ENCODE data around the gene NTPCR.

NTPCR gene

DNA sequence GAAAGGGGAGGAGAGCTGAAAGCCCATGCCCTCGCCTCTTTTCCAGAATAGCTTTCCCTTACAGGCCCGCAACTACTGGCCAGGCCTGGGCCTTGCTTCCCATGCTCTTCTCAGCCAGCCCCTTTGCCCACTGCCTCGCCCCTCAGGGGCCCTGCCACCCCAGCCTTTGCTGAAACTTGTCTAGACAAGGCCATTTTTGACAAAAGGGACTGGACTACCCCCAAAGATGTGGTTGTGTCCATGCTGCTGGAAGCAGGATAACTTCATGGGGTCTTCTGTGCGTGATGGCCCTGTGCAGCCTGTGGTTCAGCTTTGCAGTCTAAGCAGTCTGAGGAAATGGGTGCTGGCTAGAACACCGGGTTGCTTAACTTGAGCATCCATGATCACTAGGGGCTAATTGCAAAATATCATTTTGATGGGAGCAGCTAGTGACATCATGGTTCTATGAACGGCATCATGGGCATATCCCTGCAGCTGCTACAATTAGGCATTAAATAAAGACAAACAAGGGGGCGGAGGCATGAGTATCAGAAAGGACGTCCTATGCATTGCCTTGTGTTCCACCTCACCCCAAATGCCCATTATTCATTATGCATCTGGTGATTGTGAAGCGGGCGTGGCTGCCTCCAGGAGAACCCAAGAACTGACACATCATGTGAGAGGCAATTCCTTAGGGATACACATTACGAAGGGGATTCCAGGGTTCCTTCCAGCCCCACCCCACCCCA lies 36.8 kb downstream of the NTPCR start:
- TF ChIP-seq GABPA (IDR thresholded peaks at IDR 0.05; ENCODE audit: low read depth) = no peak
- TF ChIP-seq, protein P1, sequence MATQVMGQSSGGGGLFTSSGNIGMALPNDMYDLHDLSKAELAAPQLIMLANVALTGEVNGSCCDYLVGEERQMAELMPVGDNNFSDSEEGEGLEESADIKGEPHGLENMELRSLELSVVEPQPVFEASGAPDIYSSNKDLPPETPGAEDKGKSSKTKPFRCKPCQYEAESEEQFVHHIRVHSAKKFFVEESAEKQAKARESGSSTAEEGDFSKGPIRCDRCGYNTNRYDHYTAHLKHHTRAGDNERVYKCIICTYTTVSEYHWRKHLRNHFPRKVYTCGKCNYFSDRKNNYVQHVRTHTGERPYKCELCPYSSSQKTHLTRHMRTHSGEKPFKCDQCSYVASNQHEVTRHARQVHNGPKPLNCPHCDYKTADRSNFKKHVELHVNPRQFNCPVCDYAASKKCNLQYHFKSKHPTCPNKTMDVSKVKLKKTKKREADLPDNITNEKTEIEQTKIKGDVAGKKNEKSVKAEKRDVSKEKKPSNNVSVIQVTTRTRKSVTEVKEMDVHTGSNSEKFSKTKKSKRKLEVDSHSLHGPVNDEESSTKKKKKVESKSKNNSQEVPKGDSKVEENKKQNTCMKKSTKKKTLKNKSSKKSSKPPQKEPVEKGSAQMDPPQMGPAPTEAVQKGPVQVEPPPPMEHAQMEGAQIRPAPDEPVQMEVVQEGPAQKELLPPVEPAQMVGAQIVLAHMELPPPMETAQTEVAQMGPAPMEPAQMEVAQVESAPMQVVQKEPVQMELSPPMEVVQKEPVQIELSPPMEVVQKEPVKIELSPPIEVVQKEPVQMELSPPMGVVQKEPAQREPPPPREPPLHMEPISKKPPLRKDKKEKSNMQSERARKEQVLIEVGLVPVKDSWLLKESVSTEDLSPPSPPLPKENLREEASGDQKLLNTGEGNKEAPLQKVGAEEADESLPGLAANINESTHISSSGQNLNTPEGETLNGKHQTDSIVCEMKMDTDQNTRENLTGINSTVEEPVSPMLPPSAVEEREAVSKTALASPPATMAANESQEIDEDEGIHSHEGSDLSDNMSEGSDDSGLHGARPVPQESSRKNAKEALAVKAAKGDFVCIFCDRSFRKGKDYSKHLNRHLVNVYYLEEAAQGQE (IDR thresholded peaks at IDR 0.05; ENCODE audit: insufficient replicate concordance, low read depth) = no peak
- TF ChIP-seq, protein P2, sequence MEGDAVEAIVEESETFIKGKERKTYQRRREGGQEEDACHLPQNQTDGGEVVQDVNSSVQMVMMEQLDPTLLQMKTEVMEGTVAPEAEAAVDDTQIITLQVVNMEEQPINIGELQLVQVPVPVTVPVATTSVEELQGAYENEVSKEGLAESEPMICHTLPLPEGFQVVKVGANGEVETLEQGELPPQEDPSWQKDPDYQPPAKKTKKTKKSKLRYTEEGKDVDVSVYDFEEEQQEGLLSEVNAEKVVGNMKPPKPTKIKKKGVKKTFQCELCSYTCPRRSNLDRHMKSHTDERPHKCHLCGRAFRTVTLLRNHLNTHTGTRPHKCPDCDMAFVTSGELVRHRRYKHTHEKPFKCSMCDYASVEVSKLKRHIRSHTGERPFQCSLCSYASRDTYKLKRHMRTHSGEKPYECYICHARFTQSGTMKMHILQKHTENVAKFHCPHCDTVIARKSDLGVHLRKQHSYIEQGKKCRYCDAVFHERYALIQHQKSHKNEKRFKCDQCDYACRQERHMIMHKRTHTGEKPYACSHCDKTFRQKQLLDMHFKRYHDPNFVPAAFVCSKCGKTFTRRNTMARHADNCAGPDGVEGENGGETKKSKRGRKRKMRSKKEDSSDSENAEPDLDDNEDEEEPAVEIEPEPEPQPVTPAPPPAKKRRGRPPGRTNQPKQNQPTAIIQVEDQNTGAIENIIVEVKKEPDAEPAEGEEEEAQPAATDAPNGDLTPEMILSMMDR (IDR thresholded peaks at IDR 0.05; ENCODE audit: insufficient read depth, low read length) = no peak
- no peak for TF ChIP-seq SPI1 (IDR thresholded peaks at IDR 0.05; ENCODE audit: borderline replicate concordance, low read depth)
- no peak for TF ChIP-seq POLR2AphosphoS5 (IDR thresholded peaks at IDR 0.05; ENCODE audit: low read depth)
- H3K27ac ChIP-seq (replicated peaks) = no peak overlapping the region
- DNase-seq (ENCODE audit: low read depth in 1 of 2, low spot score in 1 of 2) = no peak
- no peaks in the 10 kb centered on the region for H3K27me3 ChIP-seq (ENCODE audit: insufficient read depth, poor library complexity, severe bottlenecking)
- no peak overlapping the region for H3K4me3 ChIP-seq (replicated peaks; ENCODE audit: insufficient read depth, low read length)

DNA sequence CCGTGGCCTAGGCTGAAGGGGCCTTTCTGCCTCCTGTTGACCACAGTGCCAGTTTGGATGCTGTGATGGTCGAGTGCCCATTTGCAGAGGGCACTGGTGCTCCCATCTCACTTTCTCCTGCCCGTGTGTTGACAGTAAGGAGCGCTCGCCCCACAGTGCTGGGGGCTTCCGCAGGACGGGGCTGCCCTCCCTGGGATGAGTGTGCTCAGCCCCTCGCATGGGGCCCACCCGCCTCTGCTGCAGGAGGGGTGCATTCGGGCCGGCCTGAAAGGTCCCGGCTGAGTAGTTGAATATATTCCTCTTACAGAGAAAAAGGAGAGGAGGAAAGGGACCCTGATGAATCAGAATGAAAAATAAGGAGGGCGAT lies 37.3 kb downstream of the NTPCR start:
- Histone ChIP-seq H3K4me3 (replicated peaks; ENCODE audit: insufficient read depth, low read length) (no peak overlapping the region), H3K27ac (replicated peaks) (no peak overlapping the region), H3K27me3 (ENCODE audit: insufficient read depth, poor library complexity, severe bottlenecking) (no peaks in the 10 kb centered on the region)
- DNase-seq (ENCODE audit: low read depth in 1 of 2, low spot score in 1 of 2) = no peak
- TF ChIP-seq, protein P1 (IDR thresholded peaks at IDR 0.05; ENCODE audit: insufficient replicate concordance, low read depth) = no peak
- no peak for TF ChIP-seq GABPA (IDR thresholded peaks at IDR 0.05; ENCODE audit: low read depth)
- no peak for TF ChIP-seq POLR2AphosphoS5 (IDR thresholded peaks at IDR 0.05; ENCODE audit: low read depth)
- TF ChIP-seq, protein P2 (IDR thresholded peaks at IDR 0.05; ENCODE audit: insufficient read depth, low read length) = no peak
- no peak for TF ChIP-seq SPI1 (IDR thresholded peaks at IDR 0.05; ENCODE audit: borderline replicate concordance, low read depth)

DNA sequence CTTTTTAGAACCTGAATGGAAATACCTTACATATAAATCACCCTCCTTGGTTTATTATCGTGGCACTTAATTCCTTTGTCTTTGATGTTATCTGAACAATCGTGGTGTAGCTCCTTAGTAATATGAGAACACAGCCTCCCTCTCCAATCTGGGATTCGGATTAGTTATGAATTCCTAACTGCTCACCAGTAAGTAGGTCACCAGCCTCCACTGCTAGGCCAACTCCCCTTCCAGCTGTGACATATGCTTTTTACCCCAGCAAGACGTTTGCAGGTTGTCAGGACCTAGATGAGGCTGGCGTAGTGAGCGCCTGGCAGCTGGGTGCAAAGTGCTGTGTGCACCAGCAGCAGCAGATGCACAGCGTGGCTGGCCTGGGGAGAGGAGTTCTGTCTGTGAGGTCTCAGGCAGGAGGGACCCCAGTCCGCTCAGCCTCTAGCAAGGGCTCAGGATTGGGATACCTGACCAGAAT lies 38.2 kb downstream of the NTPCR start:
- Histone ChIP-seq H3K4me3 (replicated peaks; ENCODE audit: insufficient read depth, low read length) (no peak overlapping the region), H3K27ac (replicated peaks) (no peak overlapping the region), H3K27me3 (ENCODE audit: insufficient read depth, poor library complexity, severe bottlenecking) (no peaks in the 10 kb centered on the region)
- no peak for DNase-seq (ENCODE audit: low read depth in 1 of 2, low spot score in 1 of 2)
- no peak for TF ChIP-seq POLR2AphosphoS5 (IDR thresholded peaks at IDR 0.05; ENCODE audit: low read depth)
- TF ChIP-seq, protein P2 (IDR thresholded peaks at IDR 0.05; ENCODE audit: insufficient read depth, low read length) = no peak
- no peak for TF ChIP-seq GABPA (IDR thresholded peaks at IDR 0.05; ENCODE audit: low read depth)
- TF ChIP-seq, protein P1 (IDR thresholded peaks at IDR 0.05; ENCODE audit: insufficient replicate concordance, low read depth) = no peak
- TF ChIP-seq SPI1 (IDR thresholded peaks at IDR 0.05; ENCODE audit: borderline replicate concordance, low read depth) = no peak

Measured in HL-60 (cell line).